ENCODE measurements around the gene KLF3.
"Not testable (repeated sequence)": the region's sequence is repeated elsewhere in the genome, so short reads cannot be mapped to it uniquely, and the experiment has no call there.

Gene KLF3

DNA sequence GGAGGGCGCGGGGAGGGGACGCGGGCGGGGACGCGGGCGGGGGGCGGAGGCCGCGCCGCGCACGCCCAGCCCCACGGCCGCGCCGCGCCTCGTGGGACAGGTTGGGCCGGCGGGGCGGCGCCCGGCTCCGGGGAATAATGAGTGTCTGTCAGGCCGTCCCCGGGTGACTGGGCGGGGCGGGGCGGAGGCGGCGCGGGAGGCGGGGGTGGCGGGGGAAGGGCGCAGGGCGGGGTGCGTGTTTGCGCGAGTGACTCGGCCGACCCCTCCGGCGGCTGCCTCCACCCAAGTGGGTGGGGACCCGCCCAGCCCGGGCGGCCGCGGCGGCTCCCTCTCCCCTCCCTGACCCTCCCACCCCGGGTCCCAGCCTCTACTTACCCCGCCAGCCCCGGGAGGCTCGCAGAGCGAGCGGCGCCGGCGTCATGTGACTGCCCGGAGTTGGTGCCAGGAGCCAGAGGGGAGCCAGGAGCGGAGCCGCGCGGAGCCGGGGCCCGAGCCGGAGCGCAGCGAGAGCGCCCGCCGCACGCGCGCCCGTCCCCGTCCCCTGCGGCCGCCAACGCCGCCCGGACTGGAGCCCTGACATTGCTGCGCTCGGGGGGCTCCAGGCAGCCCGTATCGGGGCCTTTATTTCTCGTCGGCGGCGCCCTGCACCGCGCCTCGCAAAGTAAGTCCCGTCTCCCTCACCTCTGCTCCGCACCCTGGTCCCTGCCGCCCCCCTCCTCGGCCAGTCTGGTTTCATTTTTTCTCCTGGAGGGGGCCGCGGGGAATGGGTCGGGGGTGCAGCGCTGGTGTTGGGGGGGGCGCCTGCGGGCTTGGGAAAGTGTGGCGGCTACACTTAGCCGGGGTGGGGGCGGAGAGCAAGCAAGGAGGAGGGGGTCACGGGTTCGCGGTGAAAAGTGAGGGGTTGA lies at the start of gene KLF3:
Gene KLF3, plus strand, starts transcription at position 399 of the 905 bp plus-strand sequence. CDS start 16,427 bp downstream, outside the sequence.
- DNase-seq: peak; percentile 74

DNA sequence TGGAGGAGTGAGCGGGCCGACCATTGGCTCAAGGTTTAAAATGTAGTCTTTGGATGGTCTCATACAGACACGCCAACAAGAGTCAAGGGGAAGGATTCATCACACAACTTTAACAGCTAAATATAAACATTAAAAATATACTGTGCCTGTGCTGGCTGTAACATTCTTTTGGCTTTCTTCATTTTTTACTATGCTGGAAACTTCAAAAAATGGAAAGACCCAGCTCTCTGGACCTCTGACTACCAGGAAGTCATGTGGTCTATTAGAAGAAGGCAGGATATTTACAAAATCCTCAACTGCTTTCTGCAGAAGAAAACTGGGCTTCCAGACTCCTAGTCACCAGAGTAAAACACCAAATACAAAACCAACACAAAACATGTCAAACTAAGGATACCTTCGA lies 49.8 kb upstream of the KLF3 start:
- no peak for DNase-seq

DNA sequence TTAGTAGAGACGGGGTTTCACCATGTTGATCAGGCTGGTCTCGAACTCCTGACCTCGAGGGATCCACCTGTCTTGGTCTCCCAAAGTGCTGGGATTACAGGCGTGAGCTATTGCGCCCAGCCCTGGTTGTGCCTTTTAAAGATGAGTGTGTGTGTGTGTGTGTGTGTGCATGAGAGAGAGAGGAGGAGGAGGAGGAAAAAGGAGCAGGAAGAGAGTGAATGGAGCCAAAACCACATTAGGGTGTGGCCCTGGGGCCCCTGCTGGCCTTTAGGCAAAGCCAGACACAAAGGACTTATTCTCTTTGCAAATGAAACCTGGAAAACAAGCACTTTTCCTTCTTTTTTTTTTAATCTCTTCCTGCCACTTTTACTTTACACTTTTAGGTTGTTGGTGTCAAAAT lies 48.2 kb upstream of the KLF3 start:
- no peak for DNase-seq

DNA sequence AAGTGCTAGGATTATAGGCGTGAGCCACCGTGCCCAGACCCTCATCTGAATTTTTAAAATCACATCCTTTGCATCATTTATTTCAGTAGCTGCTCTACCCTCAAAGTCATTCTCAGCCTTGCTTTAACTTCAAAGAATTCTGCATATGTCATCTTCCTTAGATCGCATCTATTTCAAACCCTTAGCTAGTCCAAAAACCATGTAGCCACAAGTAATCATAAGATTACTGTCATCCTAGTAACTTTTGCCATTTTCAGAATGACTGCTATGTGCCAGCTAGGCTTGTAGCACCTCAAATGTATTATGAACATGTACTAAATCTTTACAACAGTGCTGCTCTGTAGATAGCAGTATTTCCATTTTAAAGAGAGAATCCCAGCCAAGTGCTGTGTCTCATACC lies 45.5 kb upstream of the KLF3 start:
- DNase-seq: no peak

DNA sequence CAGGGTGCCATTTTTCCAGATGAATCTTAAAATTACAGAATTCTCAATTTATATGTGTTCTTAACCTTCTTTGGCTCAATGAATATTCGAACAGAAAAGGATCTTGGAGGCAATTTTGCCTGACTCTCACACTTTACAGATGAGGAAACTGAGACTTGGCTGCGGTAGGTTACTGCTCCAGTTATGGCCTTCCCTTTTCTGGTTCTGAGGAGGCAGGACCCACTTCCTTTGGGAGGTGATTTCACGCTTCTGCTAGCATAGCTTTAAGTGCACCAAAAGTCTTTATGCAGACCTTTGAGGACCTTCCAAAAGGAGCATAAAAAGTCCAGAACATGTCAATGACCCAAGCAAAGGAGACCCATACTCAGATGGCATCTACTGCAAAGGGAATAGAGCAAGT lies 44.7 kb upstream of the KLF3 start:
- DNase-seq: no peak

DNA sequence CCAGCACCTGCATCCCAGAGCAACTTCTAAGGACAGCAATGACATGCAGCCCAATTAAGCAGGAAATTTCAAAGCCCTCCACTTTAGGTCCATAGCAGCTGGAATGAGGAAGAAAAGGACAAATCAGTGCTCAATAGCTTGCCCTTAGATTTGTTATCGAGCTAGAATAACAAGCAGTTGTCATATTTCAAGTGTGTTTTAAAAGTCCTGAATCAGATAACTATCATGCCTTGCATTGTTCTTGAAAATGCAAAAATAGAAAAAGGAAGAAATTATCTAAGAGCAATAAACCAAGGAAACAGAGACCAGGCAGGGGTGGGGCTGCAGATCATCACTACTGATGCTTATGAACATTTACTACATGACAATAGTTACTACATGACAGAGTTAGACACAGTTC lies 43.9 kb upstream of the KLF3 start:
- DNase-seq: no peak

DNA sequence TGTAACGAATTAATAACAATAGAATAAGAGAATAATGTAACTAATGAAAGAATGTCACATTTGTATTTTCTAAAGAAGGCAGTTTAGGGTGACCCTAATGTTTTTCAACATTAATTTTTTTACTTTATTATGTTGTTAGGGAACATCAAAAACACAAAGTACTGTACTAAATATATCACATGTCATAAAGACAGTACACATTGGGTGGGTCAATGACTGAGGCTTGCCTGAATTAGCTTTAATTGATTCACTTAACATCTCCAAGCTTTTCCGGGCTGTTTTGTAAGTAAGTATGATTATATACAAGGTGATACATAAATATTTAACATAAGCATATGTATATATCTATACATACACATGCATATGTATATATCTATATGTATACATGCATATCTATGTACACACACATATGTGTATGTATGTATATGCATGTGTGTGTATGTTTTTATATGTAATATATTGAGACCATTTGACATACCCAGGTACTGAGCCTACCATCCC lies 43.4 kb upstream of the KLF3 start:
- no peak for DNase-seq

DNA sequence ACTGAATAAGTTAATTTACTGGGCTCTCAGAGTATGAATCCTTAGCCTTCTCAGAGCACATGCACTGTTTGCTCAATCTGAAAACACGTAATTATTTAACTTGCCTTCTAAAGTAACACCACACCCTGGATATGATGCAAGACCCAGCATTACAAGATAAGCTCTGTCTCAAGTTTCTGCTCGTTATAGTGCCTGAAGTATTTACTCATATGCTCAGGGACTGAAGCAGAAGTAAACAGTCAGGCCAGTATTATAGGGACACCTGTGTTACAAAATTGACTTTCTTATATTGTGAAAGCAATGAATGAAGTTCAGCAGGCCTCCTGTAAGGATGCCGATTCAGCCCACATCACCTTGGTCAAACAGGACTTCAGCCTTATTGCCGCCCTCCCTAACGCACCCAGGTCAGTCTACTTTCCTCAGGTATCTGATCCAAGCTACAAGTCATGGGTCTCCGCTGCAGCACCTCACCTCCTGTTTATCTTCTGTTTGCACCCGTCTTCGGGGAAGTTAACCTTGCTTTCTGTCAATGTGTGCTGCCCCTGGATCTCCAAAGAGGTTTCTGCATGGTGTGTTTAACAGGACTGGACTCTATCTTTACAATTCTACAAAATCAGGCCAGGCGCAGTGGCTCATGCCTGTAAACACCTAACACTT lies 42.8 kb upstream of the KLF3 start:
- no peak for DNase-seq

DNA sequence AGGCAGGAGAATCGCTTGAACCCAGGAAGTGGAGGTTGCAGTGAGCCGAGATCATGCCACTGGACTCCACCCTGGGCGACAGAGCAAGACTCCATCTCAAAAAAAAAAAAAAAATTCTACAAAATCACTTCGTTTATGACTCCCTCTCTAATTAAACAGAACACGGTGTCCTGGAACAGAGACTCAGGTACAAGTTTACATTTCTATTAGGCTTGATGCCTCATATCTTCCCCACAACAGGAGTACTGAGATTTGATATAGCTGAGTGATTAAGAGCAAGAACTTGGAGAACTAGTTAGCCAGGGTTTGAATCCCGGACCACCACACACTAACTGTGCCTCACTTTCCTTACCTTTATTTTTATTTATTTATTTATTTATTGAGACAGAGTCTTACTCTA lies 42.2 kb upstream of the KLF3 start:
- DNase-seq: no peak

DNA sequence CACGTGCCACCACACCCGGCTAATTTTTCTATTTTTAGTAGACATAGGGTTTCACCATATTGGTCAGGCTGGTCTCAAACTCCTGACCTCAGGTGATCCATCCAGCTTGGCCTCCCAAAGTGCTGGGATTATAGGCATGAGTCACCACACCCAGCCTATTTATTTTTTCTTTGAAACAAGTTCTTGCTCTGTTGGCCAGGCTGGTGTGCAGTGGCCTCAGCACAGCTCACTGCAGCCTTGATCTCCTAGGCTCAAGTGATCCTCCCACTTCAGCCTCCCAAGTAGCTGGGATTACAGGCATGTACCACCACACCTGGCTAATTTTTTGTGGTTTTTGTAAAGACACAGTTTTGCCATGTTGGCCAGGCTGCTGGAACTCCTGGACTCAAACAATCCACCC lies 41.7 kb upstream of the KLF3 start:
- DNase-seq: not testable (repeated sequence)

DNA sequence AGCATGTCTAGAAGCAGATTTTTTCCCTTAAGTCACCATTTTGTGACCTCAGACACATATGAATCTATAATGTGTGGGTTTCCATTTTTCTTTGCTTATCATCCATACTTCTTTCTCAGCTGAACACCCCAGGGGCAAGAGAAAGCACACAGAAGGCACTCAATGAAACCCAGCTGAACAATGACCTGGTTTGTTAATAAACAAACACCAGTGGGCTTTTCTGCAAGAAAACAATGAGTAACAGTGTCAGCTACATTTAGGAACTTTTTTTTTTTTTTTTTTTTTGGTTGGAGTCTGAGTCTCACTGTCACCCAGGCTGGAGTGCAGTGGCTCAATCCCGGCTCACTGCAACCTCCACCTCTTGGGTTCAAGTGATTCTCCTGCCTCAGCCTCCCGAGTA lies 40.7 kb upstream of the KLF3 start:
- no peak for DNase-seq

DNA sequence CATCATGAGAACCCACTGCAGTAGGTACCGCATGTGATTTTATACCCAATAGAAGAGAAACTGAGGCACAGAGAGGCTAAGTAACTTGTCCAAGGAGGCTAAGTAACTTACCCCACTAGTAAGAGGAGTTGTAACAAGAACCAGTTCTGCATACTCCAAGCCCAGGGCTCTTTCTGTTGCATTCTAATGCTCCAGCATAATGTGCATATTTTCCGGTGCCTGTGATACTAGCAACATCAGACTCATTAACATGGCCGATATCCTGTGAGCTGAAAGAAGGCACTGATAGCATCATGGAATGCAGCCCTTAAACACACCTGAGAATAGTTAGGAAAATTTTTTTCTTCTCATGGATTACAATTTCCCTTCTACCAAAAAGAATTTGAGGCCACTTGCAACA lies 39.7 kb upstream of the KLF3 start:
- DNase-seq: no peak

DNA sequence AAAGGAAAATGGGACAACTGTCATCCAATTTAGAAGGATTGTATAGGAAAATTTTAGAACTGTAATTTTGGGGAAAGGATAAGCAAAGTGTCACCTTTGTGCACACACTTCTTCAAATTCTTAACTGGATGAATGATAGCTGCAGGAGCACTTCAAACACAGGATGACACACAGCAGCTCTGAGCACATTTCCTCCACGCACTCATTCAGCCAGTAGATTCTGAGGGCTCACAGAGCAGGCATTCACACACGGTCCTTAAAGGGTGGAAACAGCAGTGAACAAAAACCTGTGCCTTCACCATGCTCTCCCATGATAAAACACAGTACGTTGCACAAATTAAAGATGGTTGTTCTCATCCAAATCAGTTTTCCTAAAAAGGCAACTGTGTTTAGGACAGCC lies 38.5 kb upstream of the KLF3 start:
- DNase-seq: no peak

DNA sequence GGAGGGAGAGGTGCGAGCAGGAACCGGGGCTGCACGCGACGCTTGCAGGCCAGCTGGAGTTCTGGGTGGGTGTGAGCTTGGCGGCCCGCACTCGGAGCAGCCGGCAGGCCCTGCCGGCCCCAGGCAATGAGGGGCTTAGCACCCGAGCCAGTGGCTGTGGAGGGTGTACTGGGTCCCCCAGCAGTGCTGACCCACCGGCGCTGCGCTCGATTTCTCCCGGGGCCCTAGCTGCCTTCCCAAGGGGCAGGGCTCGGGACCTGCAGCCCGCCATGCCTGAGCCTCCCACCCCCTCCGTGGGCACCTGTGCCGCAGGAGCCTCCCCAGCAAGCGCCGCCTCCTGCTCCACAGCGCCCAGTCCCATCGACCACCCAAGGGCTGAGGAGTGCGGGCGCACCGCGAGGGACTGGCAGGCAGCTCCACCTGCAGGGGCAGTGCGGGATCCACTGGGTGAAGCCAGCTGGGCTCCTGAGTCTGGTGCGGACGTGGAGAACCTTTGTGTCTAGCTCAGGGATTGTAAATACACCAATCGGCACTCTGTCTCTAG lies 37.0 kb upstream of the KLF3 start:
- DNase-seq: not testable (repeated sequence)

DNA sequence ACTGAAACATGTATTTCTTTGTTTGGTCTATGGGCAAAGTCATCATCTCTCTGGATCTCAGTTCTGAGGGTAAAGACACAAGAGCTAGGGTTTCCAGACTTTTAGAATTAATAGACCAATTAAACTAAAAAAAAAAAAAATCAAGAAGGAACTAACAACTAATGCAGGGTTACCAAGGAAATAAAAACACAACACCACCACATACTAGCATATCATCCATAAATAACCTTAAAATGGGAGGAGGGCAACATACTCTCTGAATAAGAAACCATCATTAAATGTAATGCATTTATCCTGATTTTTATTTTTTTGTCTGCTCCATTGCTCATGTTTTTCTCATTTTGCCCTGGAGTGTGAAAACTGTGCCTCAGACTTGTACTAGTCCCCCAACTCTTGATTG lies 33.5 kb upstream of the KLF3 start:
- no peak for DNase-seq

DNA sequence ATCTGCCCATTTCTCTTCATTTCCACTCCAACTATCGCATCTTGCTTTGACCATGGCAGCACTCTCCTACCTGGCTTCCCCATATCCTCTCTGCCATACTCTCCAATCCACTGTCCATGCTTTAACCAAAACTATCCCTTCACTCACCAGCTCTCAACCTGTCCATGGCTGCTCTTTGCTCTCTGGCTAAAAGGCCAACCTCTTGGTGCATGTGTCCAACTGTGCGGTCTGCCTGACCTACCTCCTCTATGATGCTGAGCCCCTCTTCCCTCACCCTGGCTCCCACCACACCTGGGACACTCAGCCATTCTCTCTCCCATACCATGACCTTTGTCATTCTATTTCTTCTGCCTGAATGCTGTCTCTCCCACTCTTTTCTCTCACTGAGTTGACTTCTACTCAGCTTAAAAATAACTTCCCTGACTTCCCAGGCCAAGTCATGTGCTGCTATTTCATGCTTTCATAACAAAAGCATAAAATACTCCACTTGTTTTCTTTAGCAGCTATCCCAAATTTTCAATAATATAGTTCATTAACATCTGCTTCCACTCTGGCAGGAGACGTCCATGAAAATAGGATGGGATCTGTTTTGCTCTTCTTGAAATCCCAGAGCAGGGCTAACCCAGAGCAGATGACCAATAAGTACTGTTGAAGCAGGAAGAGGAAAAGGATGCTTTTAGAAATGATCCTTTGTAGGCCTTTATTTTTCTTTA lies 29.8 kb upstream of the KLF3 start:
- DNase-seq: no peak

DNA sequence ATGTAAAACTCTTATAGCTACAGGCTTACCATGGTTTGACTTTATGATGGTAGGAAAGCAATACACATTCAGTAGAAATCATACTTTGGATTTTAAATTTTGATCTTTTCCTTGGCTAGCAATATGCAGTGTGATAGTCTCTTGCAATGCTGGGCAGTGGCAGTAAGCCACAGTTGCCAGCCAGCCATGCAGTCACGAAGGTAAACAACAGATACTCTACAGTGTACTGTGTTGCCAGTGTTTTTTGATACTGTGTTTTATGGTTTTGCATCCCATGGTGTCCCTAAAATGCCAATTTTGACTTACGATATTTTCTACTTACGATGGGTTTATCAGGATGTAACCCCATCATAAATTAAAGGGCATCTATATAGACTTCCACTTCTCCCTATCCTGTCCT lies 24.8 kb upstream of the KLF3 start:
- no peak for DNase-seq

DNA sequence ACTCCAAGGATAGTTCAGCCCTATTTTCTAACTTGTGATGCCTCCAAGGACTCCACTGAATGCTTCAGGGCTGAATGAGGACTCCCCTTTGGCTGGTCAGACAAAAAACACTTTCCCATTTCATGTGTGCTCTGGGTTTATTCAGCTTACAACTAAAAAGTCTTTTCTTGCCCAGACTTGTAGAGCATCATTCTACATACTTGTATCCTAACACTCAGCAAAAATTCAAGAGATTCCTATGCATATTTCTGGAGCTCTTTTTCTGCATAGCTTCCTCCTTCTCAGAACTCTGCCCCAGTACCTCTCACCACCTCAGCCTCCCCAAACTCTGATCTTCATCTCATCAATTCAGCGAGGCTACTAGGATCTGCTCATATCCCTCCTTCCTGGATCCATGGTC lies 22.2 kb upstream of the KLF3 start:
- no peak for DNase-seq

DNA sequence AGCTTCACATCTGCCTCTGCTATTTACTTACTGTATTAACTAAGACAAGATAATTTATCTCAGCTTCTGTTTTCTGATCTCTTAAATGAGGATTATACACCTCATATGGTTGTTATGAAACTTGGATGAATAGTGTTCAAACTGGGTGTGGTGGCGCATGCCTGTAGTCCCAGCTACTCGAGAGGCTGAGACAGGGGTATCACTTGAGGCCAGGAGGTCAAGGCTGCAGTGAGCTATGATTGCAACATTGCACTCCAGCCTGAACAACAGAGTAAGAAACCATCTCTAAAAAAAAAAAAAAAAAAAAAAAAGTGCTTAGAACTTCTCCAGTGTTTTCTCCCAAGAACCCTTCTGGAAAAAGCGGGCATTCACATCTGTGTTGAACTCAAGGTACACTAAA lies 19.8 kb upstream of the KLF3 start:
- DNase-seq: no peak

DNA sequence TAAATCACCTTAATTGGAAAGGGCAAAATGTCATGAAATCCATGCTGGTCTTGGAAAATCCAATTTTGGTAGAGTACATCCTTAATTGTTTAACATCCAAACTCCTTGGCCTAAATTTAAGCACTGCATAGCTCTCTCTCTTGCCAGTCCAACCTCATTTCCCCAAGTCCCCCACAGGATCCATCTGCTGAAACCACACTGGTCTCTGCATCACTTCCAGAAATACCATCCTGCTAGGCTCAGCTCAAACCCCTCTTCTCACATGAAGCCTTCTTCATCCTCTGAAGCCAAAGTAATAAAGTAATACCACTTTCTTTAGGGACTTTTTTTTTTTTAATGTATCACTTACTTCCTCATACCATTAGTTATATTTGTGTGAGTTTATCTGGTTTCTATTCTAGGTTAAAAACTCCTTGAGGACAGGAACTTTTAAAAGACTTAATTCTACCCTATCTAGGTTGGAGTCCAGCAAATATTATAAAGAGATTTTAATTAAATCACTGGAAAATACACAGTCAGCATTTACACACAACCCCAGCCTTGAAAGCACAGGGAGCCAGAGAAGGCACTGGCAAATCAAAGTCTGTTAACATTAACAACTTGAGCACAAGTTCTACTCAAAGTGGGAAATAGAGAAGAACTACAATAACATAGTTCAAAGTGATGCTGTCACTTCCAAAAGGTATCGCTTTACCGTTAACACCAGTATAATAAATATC lies 16.7 kb upstream of the KLF3 start:
- no peak for DNase-seq

DNA sequence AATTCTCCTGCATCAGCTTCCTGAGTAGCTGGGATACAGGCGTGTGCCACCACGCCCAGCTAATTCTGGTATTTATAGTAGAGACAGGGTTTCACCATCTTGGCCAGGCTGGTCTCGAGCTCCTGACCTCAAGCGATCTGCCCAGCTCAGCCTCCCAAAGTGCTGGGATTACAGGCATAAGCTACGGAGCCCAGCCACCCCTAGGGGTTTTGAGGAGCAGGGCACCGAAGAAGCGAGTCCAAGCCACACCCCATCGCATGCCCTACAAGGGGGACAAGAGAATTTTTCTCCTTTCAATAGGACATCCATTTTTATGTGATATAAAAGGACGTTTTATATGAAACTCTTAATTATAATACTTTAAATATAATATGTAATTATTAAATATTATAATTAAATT lies 13.9 kb upstream of the KLF3 start:
- DNase-seq: no peak

DNA sequence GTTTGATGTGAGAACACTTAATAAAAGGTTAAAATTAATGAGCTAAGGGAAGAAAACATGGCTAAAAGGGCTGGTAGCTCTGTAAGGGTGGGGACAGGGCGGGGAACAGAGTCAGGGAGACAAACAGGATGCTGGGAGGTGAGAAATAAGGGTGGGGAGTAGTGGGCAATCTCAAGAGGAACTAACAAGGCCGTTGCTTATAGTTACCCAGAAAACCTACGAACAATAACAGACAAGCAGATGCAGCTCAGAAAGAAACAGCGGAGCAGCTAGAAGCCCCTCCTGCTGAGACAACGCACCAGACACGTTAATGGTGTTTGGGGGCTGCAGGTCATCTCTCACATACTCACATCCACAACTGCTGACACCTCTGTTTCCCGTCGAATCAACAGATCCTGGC lies 9.7 kb upstream of the KLF3 start:
- DNase-seq: no peak

DNA sequence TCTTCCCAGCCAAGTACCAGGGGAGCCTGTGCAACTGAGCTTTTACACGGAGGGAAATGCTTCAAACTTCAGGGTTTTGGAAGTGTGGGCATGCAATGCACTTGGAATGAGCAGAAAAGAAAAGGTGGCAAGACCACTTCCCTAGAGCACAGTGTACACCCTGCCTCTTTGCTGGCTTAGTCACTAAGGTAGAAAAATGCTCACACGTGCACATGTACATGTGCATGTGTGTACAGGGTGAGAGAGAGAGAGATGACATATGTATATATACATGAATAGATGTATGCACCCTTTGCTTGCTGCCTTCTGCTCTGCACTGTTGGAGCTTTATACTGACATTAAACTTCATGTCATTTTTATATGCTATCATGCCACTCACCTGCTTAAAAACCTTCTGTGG lies 7.9 kb upstream of the KLF3 start:
- no peak for DNase-seq

Measured in cortex of kidney (tissue), 1 donor.